HEK293T (cell line): ENCODE results near the gene KRTAP4-3.

ENCODE experiments used
- ARNT ChIP-seq: fragments of 450-650 bp; IDR thresholded peaks from 2 replicates; pipeline ENCODE4 v1.6.1; 2017; ENCODE audit warnings: mild to moderate bottlenecking
- BHLHE40 ChIP-seq: fragments of 450-650 bp; IDR thresholded peaks from 2 replicates; pipeline ENCODE4 v1.6.1; 2016; ENCODE audit warnings: mild to moderate bottlenecking, moderate library complexity, borderline replicate concordance
- ELF4 ChIP-seq: fragments of 450-650 bp; IDR thresholded peaks from 2 replicates; pipeline ENCODE4 v1.6.1; 2017; ENCODE audit warnings: antibody characterized with exemption
- FOXA1 ChIP-seq: fragments of 450-650 bp; IDR thresholded peaks from 2 replicates; pipeline ENCODE4 v1.6.1; 2016; ENCODE audit warnings: mild to moderate bottlenecking
- FOXK2 ChIP-seq: fragments of 450-650 bp; IDR thresholded peaks from 2 replicates; pipeline ENCODE4 v1.6.1; 2016; ENCODE audit warnings: mild to moderate bottlenecking
- FOXM1 ChIP-seq: fragments of 450-650 bp; IDR thresholded peaks from 2 replicates; pipeline ENCODE4 v1.6.1; 2017; ENCODE audit warnings: mild to moderate bottlenecking, borderline replicate concordance
- HDGF ChIP-seq: fragments of 450-650 bp; IDR thresholded peaks from 2 replicates; pipeline ENCODE4 v1.6.1; 2017; ENCODE audit warnings: antibody characterized with exemption, borderline replicate concordance
- LEF1 ChIP-seq: fragments of 450-650 bp; IDR thresholded peaks from 2 replicates; pipeline ENCODE4 v1.6.1; 2017; ENCODE audit warnings: mild to moderate bottlenecking, borderline replicate concordance
- PKNOX1 ChIP-seq: fragments of 450-650 bp; IDR thresholded peaks from 2 replicates; pipeline ENCODE4 v1.6.1; 2016
- SP1 ChIP-seq: fragments of 450-650 bp; IDR thresholded peaks from 2 replicates; pipeline ENCODE4 v1.6.1; 2017
- SUZ12 ChIP-seq: fragments of 450-650 bp; IDR thresholded peaks from 2 replicates; pipeline ENCODE4 v1.6.1; 2016; ENCODE audit warnings: mild to moderate bottlenecking
- TARDBP ChIP-seq: fragments of 450-650 bp; IDR thresholded peaks from 2 replicates; pipeline ENCODE4 v1.6.1; 2016
- ZNF384 ChIP-seq: fragments of 450-650 bp; IDR thresholded peaks from 2 replicates; pipeline ENCODE4 v1.6.1; 2016

DNA sequence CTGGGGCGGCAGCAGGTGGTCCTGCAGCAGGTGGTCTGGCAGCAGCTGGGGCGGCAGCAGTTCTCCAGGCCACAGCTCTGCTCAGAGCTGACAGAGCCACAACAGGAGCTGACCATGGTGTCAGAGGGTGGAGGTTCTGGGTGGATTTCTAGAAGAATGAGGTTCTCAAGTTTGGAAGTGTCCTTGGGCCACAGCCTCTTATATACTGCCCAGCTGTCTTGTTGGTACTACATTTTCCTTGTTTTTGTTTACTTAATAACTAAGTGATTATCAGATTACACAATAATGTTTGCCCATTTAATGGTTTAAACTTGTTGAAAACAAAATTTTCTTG lies 18.4 kb downstream of the KRTAP4-3 start, which contains the start of gene KRTAP4-5:
- TF ChIP-seq ELF4 (no peak), SP1 (no peak), FOXM1 (no peak), FOXK2 (no peak), FOXA1 (no peak), ZNF384 (no peak), SUZ12 (no peak), BHLHE40 (no peak), ARNT (no peak), LEF1 (no peak), TARDBP (no peak), PKNOX1 (no peak), HDGF (no peak)
